ENCODE measurements around the gene VWC2.

VWC2 gene

GRCh38 chr7:49803812-49804211 is 30.4 kb downstream of the VWC2 start:
- Histone ChIP-seq H3K36me3 (ENCODE audit: insufficient read depth, low read length) (no peaks in the 10 kb centered on the region), H3K4me1 (ENCODE audit: insufficient read depth, low read length, poor library complexity, severe bottlenecking) (no peaks in the 10 kb centered on the region), H3K9ac (ENCODE audit: low read depth, low read length, poor library complexity, severe bottlenecking) (no peak overlapping the region), H3K4me2 (ENCODE audit: low read depth, low read length, poor library complexity, severe bottlenecking) (no peak overlapping the region), H3K27me3 (ENCODE audit: insufficient read depth, low read length, poor library complexity, severe bottlenecking) (no peaks in the 10 kb centered on the region), H3K9me3 (ENCODE audit: insufficient read depth, low read depth, low read length) (no peaks in the 10 kb centered on the region), H2AFZ (ENCODE audit: low read length) (no peak overlapping the region), H3K9me2 (replicated peaks; ENCODE audit: low read depth, low read length) (no peaks in the 10 kb centered on the region), H3K79me2 (ENCODE audit: insufficient read depth, low read length) (no peaks in the 10 kb centered on the region), H4K20me1 (ENCODE audit: insufficient read depth, low read length, poor library complexity, severe bottlenecking) (no peaks in the 10 kb centered on the region), H3F3A (ENCODE audit: low read depth) (no peaks in the 10 kb centered on the region), H3K4me3 (ENCODE audit: low read length, poor library complexity, severe bottlenecking) (no peak overlapping the region)
- TF ChIP-seq CTCF (conservative IDR thresholded peaks at IDR 0.05; ENCODE audit: low read length) (no peak), EZH2phosphoT487 (IDR thresholded peaks at IDR 0.05; ENCODE audit: borderline replicate concordance) (no peak)

- Histone ChIP-seq H3F3A (ENCODE audit: low read depth) (no peaks in the 10 kb centered on the region), H3K4me2 (ENCODE audit: low read depth, low read length, poor library complexity, severe bottlenecking) (no peak overlapping the region), H3K9me3 (ENCODE audit: insufficient read depth, low read depth, low read length) (no peaks in the 10 kb centered on the region), H4K20me1 (ENCODE audit: insufficient read depth, low read length, poor library complexity, severe bottlenecking) (no peaks in the 10 kb centered on the region), H3K9ac (ENCODE audit: low read depth, low read length, poor library complexity, severe bottlenecking) (no peak overlapping the region), H3K4me1 (ENCODE audit: insufficient read depth, low read length, poor library complexity, severe bottlenecking) (no peaks in the 10 kb centered on the region), H3K79me2 (ENCODE audit: insufficient read depth, low read length) (no peaks in the 10 kb centered on the region), H3K9me2 (replicated peaks; ENCODE audit: low read depth, low read length) (no peaks in the 10 kb centered on the region), H3K27me3 (ENCODE audit: insufficient read depth, low read length, poor library complexity, severe bottlenecking) (no peaks in the 10 kb centered on the region), H3K36me3 (ENCODE audit: insufficient read depth, low read length) (no peaks in the 10 kb centered on the region), H3K4me3 (ENCODE audit: low read length, poor library complexity, severe bottlenecking) (no peak overlapping the region), H2AFZ (ENCODE audit: low read length) (no peak overlapping the region)
- no peak for TF ChIP-seq CTCF (conservative IDR thresholded peaks at IDR 0.05; ENCODE audit: low read length)
- no peak for TF ChIP-seq EZH2phosphoT487 (IDR thresholded peaks at IDR 0.05; ENCODE audit: borderline replicate concordance)
Observed at GRCh38 chr7:49805371-49806007, 32.1 kb downstream of the VWC2 start.

- no peak overlapping the region for H2AFZ ChIP-seq (ENCODE audit: low read length)
- no peaks in the 10 kb centered on the region for H3F3A ChIP-seq (ENCODE audit: low read depth)
- no peaks in the 10 kb centered on the region for H3K9me2 ChIP-seq (replicated peaks; ENCODE audit: low read depth, low read length)
- TF ChIP-seq CTCF (conservative IDR thresholded peaks at IDR 0.05; ENCODE audit: low read length) (no peak), EZH2phosphoT487 (IDR thresholded peaks at IDR 0.05; ENCODE audit: borderline replicate concordance) (no peak)
- H3K9ac ChIP-seq (ENCODE audit: low read depth, low read length, poor library complexity, severe bottlenecking): no peak overlapping the region
- H4K20me1 ChIP-seq (ENCODE audit: insufficient read depth, low read length, poor library complexity, severe bottlenecking): no peaks in the 10 kb centered on the region
- H3K4me1 ChIP-seq (ENCODE audit: insufficient read depth, low read length, poor library complexity, severe bottlenecking): no peaks in the 10 kb centered on the region
- H3K27me3 ChIP-seq (ENCODE audit: insufficient read depth, low read length, poor library complexity, severe bottlenecking): no peaks in the 10 kb centered on the region
- no peaks in the 10 kb centered on the region for H3K36me3 ChIP-seq (ENCODE audit: insufficient read depth, low read length)
- no peaks in the 10 kb centered on the region for H3K79me2 ChIP-seq (ENCODE audit: insufficient read depth, low read length)
- no peaks in the 10 kb centered on the region for H3K9me3 ChIP-seq (ENCODE audit: insufficient read depth, low read depth, low read length)
- no peak overlapping the region for H3K4me2 ChIP-seq (ENCODE audit: low read depth, low read length, poor library complexity, severe bottlenecking)
- H3K4me3 ChIP-seq (ENCODE audit: low read length, poor library complexity, severe bottlenecking): no peak overlapping the region
Observed at GRCh38 chr7:49812534-49812933, 39.1 kb downstream of the VWC2 start.
